ENCODE measurements around the gene LRCH2. TPM values are rescaled to one million over a fixed set of nuclear protein-coding genes. Genes with fewer than 3 reads are reported as not detected.

The LRCH2 gene
- total RNA-seq, 1 donor from 2014 or later, result 4.3 TPM

- ATAC-seq, result no peak
- H3K4me1 ChIP-seq, result no peaks in the 10 kb centered on the region
Observed at GRCh38 chrX:115147220-115147619, 86.7 kb downstream of the LRCH2 start.

GRCh38 chrX:115142057-115142456, 91.8 kb downstream of the LRCH2 start:
- intact Hi-C loops (cut with DNase I), result no loop called here
- Histone ChIP-seq H3K36me3 (no peaks in the 10 kb centered on the region), H3K9me3 (no peaks in the 10 kb centered on the region), H3K27ac (no peak overlapping the region), H3K27me3 (ENCODE audit: low read depth) (no peaks in the 10 kb centered on the region), H3K4me3 (no peak overlapping the region), H3K4me1 (no peaks in the 10 kb centered on the region)
- DNase-seq (no peak), ATAC-seq (no peak)
- TF ChIP-seq CTCF (IDR thresholded peaks at IDR 0.05), result no peak

More at GRCh38 chrX:115147220-115147619, 86.7 kb downstream of the LRCH2 start:
- DNase-seq, result no peak
- Histone ChIP-seq H3K27ac (no peak overlapping the region), H3K9me3 (no peaks in the 10 kb centered on the region), H3K36me3 (no peaks in the 10 kb centered on the region), H3K27me3 (ENCODE audit: low read depth) (no peaks in the 10 kb centered on the region), H3K4me3 (no peak overlapping the region)
- intact Hi-C loops (cut with DNase I), result no loop called here
- peak; percentile 42 for TF ChIP-seq CTCF (IDR thresholded peaks at IDR 0.05)

GRCh38 chrX:115138040-115138439, 95.9 kb downstream of the LRCH2 start:
- Histone ChIP-seq H3K9me3 (no peaks in the 10 kb centered on the region), H3K36me3 (no peaks in the 10 kb centered on the region), H3K4me3 (no peak overlapping the region), H3K27ac (no peak overlapping the region), H3K27me3 (ENCODE audit: low read depth) (no peaks in the 10 kb centered on the region), H3K4me1 (no peaks in the 10 kb centered on the region)
- intact Hi-C loops (cut with DNase I), result no loop called here
- no peak for TF ChIP-seq CTCF (IDR thresholded peaks at IDR 0.05)
- DNase-seq (no peak), ATAC-seq (no peak)

- no peak overlapping the region for H3K27ac ChIP-seq
- no peak for TF ChIP-seq CTCF (IDR thresholded peaks at IDR 0.05)
- H3K36me3 ChIP-seq, result no peaks in the 10 kb centered on the region
- no peaks in the 10 kb centered on the region for H3K4me1 ChIP-seq
- no peaks in the 10 kb centered on the region for H3K27me3 ChIP-seq (ENCODE audit: low read depth)
- intact Hi-C loops (cut with DNase I), result no loop called here
- ATAC-seq, result no peak
- no peak for DNase-seq
- H3K9me3 ChIP-seq, result no peaks in the 10 kb centered on the region
- no peak overlapping the region for H3K4me3 ChIP-seq
Observed at GRCh38 chrX:115134382-115134781, 99.5 kb downstream of the LRCH2 start.

GRCh38 chrX:115112411-115112810, 121.5 kb downstream of the LRCH2 start:
- Histone ChIP-seq H3K4me3 (no peak overlapping the region), H3K36me3 (no peaks in the 10 kb centered on the region), H3K9me3 (no peaks in the 10 kb centered on the region), H3K4me1 (no peaks in the 10 kb centered on the region), H3K27me3 (ENCODE audit: low read depth) (no peaks in the 10 kb centered on the region), H3K27ac (no peak overlapping the region)
- ATAC-seq (no peak), DNase-seq (no peak)
- intact Hi-C loops (cut with DNase I), result no loop called here
- TF ChIP-seq CTCF (IDR thresholded peaks at IDR 0.05), result no peak

- H3K27ac ChIP-seq, result no peak overlapping the region
- ATAC-seq (no peak), DNase-seq (no peak)
- no peaks in the 10 kb centered on the region for H3K27me3 ChIP-seq (ENCODE audit: low read depth)
- no peaks in the 10 kb centered on the region for H3K36me3 ChIP-seq
- H3K9me3 ChIP-seq, result no peaks in the 10 kb centered on the region
- H3K4me3 ChIP-seq, result no peak overlapping the region
- TF ChIP-seq CTCF (IDR thresholded peaks at IDR 0.05), result no peak
- H3K4me1 ChIP-seq, result no peaks in the 10 kb centered on the region
- intact Hi-C loops (cut with DNase I), result no loop called here
Observed at GRCh38 chrX:115098897-115099296, 135.0 kb downstream of the LRCH2 start.
